Epithelial cell of esophagus (primary cell): ENCODE measurements around the gene C2orf42.
"Not testable (repeated sequence)": the region's sequence is repeated elsewhere in the genome, so short reads cannot be mapped to it uniquely, and the experiment has no call there.

Experiments used
- DNase-seq: peaks from one replicate; pipeline ENCODE4 v3.0.0; 2010; ENCODE audit warnings: low read depth
- H3K4me3 ChIP-seq: 2 replicates; pipeline ENCODE4 v1.5.1; 2011; ENCODE audit warnings: mild to moderate bottlenecking, low read length, control low read depth
- TF ChIP-seq, protein P1 (sequence below): IDR thresholded peaks from 2 replicates; pipeline ENCODE4 v1.5.1; 2011; ENCODE audit warnings: low read depth, mild to moderate bottlenecking, low read length, control low read depth, inconsistent platforms; ENCODE audit not compliant: insufficient read depth; ENCODE audit errors: missing control alignments

Gene C2orf42

DNA sequence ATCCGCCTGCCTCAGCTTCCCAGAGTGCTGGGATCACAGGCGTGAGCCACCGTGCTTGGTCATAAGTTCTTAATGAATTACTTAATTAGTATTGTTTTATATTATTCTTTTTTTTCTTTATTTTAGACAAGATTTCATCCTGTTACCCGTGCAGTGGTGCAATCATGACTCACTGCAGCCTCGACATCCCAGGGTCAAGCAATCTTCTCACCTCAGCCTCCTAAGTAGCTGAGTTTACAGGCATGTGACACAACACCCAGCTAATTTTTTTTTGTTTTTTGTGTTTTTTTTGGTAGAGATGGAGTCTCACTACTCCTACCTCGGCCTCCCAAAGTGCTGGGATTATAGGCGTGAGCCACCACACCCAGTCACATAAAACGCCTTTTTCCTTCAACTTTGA lies 17.3 kb downstream of the C2orf42 start:
- peak; percentile 50 for DNase-seq
- TF ChIP-seq, protein P1, sequence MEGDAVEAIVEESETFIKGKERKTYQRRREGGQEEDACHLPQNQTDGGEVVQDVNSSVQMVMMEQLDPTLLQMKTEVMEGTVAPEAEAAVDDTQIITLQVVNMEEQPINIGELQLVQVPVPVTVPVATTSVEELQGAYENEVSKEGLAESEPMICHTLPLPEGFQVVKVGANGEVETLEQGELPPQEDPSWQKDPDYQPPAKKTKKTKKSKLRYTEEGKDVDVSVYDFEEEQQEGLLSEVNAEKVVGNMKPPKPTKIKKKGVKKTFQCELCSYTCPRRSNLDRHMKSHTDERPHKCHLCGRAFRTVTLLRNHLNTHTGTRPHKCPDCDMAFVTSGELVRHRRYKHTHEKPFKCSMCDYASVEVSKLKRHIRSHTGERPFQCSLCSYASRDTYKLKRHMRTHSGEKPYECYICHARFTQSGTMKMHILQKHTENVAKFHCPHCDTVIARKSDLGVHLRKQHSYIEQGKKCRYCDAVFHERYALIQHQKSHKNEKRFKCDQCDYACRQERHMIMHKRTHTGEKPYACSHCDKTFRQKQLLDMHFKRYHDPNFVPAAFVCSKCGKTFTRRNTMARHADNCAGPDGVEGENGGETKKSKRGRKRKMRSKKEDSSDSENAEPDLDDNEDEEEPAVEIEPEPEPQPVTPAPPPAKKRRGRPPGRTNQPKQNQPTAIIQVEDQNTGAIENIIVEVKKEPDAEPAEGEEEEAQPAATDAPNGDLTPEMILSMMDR = no peak

DNA sequence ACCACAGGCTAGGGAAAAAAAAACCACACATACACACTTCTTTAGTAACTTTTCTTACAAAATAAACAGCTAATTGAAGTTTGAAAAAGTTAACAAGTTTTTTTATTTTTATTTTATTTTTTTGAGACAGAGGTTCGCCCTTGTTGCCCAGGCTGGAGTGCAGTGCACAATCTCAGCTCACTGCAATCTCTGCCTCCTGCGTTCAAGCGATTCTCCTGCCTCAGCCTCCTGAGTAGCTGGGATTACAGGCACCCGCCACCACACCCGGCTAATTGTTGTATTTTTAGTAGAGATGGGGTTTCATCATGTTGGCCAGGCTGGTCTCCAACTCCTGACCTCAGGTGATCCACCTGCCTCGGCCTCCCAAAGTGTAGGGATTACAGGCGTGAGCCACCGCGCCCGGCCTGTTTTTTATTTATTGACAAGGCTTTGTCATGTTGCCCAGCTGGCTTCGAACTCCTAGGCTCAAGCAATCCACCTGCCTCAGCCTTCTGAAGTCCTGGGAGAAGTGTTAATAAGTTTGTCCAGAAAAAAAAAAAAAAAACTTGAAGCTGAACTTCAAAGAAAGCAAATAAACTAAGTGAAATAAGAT lies 21.1 kb downstream of the C2orf42 start:
- H3K4me3 ChIP-seq, DNase-seq: not testable (repeated sequence)

More for the DNA sequence above, 17.3 kb downstream of the C2orf42 start:
- H3K4me3 ChIP-seq = no peak overlapping the region

DNA sequence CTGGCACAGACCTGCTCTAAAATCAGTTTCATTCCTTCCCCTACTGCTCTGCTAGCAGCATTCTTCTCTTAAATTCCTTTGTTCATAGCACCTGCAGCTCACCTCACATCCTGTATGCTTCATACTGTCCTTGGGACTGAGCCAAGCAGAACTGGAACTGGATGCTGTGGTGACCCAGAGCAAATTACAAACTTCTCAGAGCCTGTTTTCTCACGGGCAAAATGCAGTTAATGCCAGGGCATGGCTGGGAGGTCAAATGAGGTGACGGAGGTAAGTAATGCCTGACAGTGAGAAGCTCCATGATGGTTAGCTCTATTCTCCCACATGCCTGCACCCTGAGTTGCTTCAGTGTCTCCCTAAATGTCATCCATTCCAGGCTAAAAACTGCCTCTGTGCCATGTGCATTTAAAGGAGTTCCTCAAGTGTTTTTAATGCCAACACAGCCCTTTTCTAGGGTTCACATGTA lies 29.7 kb downstream of the C2orf42 start:
- DNase-seq = peak; percentile 78
- no peak overlapping the region for H3K4me3 ChIP-seq
- TF ChIP-seq, protein P1 = no peak

DNA sequence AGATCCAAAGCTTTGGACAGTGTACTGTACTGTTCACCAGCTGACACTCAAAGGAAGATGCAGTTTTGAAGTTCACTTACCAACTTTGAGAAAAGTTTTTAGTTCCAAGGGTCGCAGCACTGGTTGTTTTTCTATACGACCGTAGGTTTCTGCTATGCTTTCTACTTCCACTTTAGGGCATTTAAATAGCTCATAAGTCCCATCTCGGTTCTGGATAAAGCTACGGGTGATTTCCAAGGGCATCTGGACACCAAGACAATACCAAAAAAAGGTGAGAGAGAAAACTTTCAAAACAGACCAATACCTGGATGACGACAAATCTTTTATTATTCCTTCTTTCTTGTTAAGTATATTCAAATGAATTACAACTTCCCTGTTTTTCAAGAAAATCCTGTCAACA lies 30.3 kb downstream of the C2orf42 start:
- TF ChIP-seq, protein P1 = no peak
- no peak for DNase-seq
- H3K4me3 ChIP-seq = no peak overlapping the region

DNA sequence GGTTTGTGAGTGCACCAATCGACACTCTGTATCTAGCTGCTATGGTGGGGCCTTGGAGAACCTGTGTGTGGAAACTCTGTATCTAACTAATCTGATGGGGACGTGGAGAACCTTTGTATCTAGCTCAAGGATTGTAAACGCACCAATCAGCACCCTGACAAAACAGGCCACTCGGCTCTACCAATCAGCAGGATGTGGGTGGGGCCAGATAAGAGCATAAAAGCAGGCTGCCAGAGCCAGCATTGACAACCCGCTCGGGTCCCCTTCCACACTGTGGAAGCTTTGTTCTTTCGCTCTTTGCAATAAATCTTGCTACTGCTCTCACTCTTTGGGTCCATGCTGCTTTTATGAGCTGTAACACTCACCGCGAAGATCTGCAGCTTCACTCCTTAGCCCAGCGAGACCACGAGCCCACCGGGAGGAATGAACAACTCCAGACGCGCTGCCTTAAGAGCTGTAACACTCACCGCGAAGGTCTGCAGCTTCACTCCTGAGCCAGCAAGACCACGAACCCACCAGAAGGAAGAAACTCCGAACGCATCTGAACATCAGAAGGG lies 41.6 kb downstream of the C2orf42 start:
- DNase-seq, H3K4me3 ChIP-seq: not testable (repeated sequence)

DNA sequence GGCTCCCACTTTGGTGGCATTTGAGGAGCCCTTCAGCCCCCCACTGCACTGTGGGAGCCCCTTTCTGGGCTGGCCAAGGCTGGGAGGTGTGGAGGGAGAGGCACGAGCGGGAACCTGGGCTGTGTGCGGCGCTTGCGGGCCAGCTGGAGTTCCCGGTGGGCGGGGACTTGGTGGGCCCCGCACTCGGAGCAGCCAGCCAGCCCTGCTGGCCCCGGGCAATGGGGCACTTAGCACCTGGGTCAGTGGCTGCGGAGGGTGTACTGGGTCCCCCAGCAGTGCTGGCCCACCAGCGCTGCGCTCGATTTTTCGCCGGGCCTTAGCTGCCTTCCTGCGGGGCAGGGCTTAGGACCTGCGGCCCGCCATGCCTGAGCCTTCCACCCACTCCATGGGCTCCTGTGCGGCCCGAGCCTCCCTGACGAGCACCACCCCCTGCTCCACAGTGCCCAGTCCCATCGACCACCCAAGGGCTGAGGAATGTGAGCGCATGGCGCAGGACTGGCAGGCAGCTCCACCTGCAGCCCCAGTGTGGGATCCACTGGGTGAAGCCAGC lies 42.5 kb downstream of the C2orf42 start:
- H3K4me3 ChIP-seq, DNase-seq: not testable (repeated sequence)

DNA sequence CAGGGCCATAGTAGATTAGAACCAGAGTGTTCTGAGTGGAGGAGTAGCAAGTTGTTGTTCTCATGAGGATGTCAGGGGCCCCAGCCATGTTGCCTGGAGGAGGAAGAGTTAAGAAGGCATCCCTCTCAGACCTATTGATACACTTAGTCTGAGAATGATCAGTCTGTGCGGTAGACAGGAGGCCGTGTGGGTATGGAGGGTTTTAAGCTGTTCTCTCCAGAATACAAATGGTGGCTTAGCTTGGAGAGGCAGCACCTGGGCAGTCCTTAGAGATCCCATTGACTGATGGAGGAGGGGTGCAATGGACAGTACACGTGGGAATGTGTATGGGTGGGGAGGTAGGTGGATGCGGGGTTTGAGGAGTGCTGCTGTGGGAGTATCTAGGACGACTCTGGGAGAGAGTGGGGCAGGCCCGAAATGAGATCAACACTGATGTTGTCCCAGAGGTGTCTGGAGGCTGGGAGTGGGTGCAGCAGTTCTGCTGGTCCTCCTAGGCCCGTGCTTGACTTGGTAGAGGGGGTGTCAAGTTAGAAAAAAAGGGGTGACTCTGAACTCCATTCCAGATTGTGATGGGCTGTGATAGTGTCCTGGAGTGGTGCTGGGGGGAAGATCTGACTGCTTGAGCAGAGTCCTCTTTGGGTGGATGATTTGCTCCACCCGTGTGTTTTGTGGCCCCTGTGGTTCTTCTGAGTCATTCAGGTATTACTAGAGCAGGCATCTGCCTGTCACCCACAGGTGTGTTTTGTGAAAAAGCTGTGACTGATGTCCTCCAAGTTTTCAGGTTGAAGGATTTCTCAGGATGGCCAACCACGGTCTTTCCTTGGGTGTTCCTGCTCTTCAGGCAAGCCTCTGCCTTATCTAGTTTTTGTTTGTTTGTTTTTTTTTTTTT lies 44.7 kb downstream of the C2orf42 start:
- no peak overlapping the region for H3K4me3 ChIP-seq
- TF ChIP-seq, protein P1 = no peak
- peak; percentile 36 for DNase-seq

DNA sequence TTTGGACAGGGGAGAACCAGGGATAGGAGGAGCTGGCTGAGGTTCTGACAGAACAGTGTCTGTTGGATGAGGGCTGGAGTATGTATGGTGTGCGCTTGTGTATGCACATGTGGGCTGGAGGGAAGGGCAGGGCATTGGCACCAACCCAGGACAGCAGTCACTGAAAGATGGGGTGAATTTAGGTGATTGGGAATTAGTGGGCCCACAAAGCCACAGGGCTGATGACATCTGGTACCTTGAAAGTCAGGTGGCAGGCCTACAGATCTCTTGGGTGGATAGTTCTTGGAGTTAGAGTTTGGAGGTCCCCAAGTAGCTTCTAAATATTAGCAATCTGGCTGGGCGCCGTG lies 45.7 kb downstream of the C2orf42 start:
- TF ChIP-seq, protein P1 = no peak
- no peak for DNase-seq
- H3K4me3 ChIP-seq = no peak overlapping the region
